Large intestine (tissue), 3 donors: ENCODE results near the gene LRCOL1. TPM values are rescaled to one million over a fixed set of nuclear protein-coding genes. Genes with fewer than 3 reads are reported as not detected.
A peak's percentile ranks its signal among the peaks of the same experiment; 100 is the strongest.

Experiments used
- DNase-seq, 2 donors: peaks; one replicate each; pipeline versions ENCODE4 v3.0.0 to v3.0.0-alpha.2; 2013
- H3K27ac ChIP-seq: one replicate; pipeline ENCODE4 v1.5.1; 2013; ENCODE audit warnings: low read length
- H3K27me3 ChIP-seq: 2 replicates; pipeline ENCODE4 v1.6.1; 2013; ENCODE audit warnings: low read length; ENCODE audit not compliant: control insufficient read depth, insufficient read depth
- H3K36me3 ChIP-seq: 2 replicates; pipeline ENCODE4 v1.6.1; 2013; ENCODE audit warnings: low read length; ENCODE audit not compliant: control insufficient read depth, insufficient read depth
- H3K4me1 ChIP-seq: one replicate; pipeline ENCODE4 v1.6.1; 2013; ENCODE audit warnings: low read length; ENCODE audit not compliant: control insufficient read depth, insufficient read depth
- H3K4me3 ChIP-seq: one replicate; pipeline ENCODE4 v1.5.1; 2013; ENCODE audit warnings: low read length
- H3K9me3 ChIP-seq: one replicate; pipeline ENCODE4 v1.6.1; 2013; ENCODE audit warnings: mild to moderate bottlenecking, low read depth, low read length, moderate library complexity; ENCODE audit not compliant: control insufficient read depth
- WGBS: methylation state at CpG from one replicate; pipeline ENCODE4 v1.1.5; 2013; ENCODE audit warnings: low lambda C conversion rate; ENCODE audit not compliant: insufficient coverage; 5-methylcytosine and 5-hydroxymethylcytosine counted together
- polyA plus RNA-seq: library from polyadenylated mRNA; unstranded; fragments of 120-200 nt; gene quantifications from one replicate; pipeline ENCODE4 v1.2.1, GENCODE V29; 2013

The LRCOL1 gene
- polyA plus RNA-seq, 1 donor = 0.40 TPM

- Histone ChIP-seq H3K4me1 (no peaks in the 10 kb centered on the region), H3K4me3 (no peak overlapping the region), H3K9me3 (peaks cover 5% of the 10 kb centered on the region), H3K27me3 (no peaks in the 10 kb centered on the region), H3K27ac (no peak overlapping the region), H3K36me3 (peaks cover 68% of the 10 kb centered on the region)
- no peak for DNase-seq
- WGBS = no CpG with 5 or more reads among the region's 10 CpGs
Measured at GRCh38 chr12:132647858-132648257, 37.5 kb upstream of the LRCOL1 start.

GRCh38 chr12:132646850-132647249 is 36.5 kb upstream of the LRCOL1 start:
- WGBS = 94% methylated on average over 3 of the region's 7 CpGs
- Histone ChIP-seq H3K36me3 (peaks cover 71% of the 10 kb centered on the region), H3K27ac (no peak overlapping the region)

GRCh38 chr12:132642846-132643835 is 32.8 kb upstream of the LRCOL1 start:
- Histone ChIP-seq H3K4me1 (peaks cover 33% of the 10 kb centered on the region), H3K27ac (no peak overlapping the region), H3K36me3 (peaks cover 58% of the 10 kb centered on the region), H3K4me3 (no peak overlapping the region), H3K9me3 (no peaks in the 10 kb centered on the region), H3K27me3 (no peaks in the 10 kb centered on the region)
- DNase-seq = no peak
- no CpG with 5 or more reads among the region's 30 CpGs for WGBS

More at GRCh38 chr12:132646850-132647249, 36.5 kb upstream of the LRCOL1 start:
- H3K4me1 ChIP-seq = peaks cover 7% of the 10 kb centered on the region
- no peak for DNase-seq
- H3K27me3 ChIP-seq = no peaks in the 10 kb centered on the region
- peaks cover 5% of the 10 kb centered on the region for H3K9me3 ChIP-seq
- H3K4me3 ChIP-seq = no peak overlapping the region

- H3K27ac ChIP-seq = peak overlapping the region; percentile 53
- H3K27me3 ChIP-seq = no peaks in the 10 kb centered on the region
- no peaks in the 10 kb centered on the region for H3K9me3 ChIP-seq
- H3K4me3 ChIP-seq = no peak overlapping the region
- H3K36me3 ChIP-seq = peaks cover 55% of the 10 kb centered on the region
- H3K4me1 ChIP-seq = peaks cover 41% of the 10 kb centered on the region
- peak; percentile 67 to 86 for DNase-seq
- no CpG with 5 or more reads among the region's 28 CpGs for WGBS
Measured at GRCh38 chr12:132641811-132642650, 31.6 kb upstream of the LRCOL1 start.

GRCh38 chr12:132640936-132641335 is 30.6 kb upstream of the LRCOL1 start:
- WGBS = no CpG with 5 or more reads among the region's 10 CpGs
- no peak overlapping the region for H3K27ac ChIP-seq
- no peak overlapping the region for H3K4me3 ChIP-seq
- H3K4me1 ChIP-seq = peaks cover 41% of the 10 kb centered on the region
- no peaks in the 10 kb centered on the region for H3K9me3 ChIP-seq
- peaks cover 57% of the 10 kb centered on the region for H3K36me3 ChIP-seq
- H3K27me3 ChIP-seq = no peaks in the 10 kb centered on the region
- DNase-seq = no peak

GRCh38 chr12:132639956-132640520 is 29.7 kb upstream of the LRCOL1 start:
- Histone ChIP-seq H3K27ac (no peak overlapping the region), H3K9me3 (no peaks in the 10 kb centered on the region), H3K27me3 (no peaks in the 10 kb centered on the region), H3K4me1 (peaks cover 41% of the 10 kb centered on the region), H3K4me3 (no peak overlapping the region), H3K36me3 (peaks cover 60% of the 10 kb centered on the region)
- DNase-seq = no peak
- WGBS = 80% methylated on average over 1 of the region's 12 CpGs

GRCh38 chr12:132638541-132639408 is 28.4 kb upstream of the LRCOL1 start:
- peak; percentile 92 to 95 for DNase-seq
- peaks cover 67% of the 10 kb centered on the region for H3K36me3 ChIP-seq
- no peaks in the 10 kb centered on the region for H3K27me3 ChIP-seq
- peak overlapping the region; percentile 76 for H3K27ac ChIP-seq
- H3K4me3 ChIP-seq = no peak overlapping the region
- 100% methylated on average over 3 of the region's 25 CpGs for WGBS
- no peaks in the 10 kb centered on the region for H3K9me3 ChIP-seq
- H3K4me1 ChIP-seq = peaks cover 41% of the 10 kb centered on the region

- Histone ChIP-seq H3K27ac (peak overlapping the region; percentile 59), H3K27me3 (no peaks in the 10 kb centered on the region), H3K9me3 (no peaks in the 10 kb centered on the region), H3K4me3 (no peak overlapping the region), H3K36me3 (peaks cover 65% of the 10 kb centered on the region), H3K4me1 (peaks cover 41% of the 10 kb centered on the region)
- no peak for DNase-seq
- no CpG with 5 or more reads among the region's 18 CpGs for WGBS
Measured at GRCh38 chr12:132637811-132638210, 27.4 kb upstream of the LRCOL1 start.

GRCh38 chr12:132635076-132635955 is 24.9 kb upstream of the LRCOL1 start:
- H3K9me3 ChIP-seq = no peaks in the 10 kb centered on the region
- no peak overlapping the region for H3K27ac ChIP-seq
- no peak for DNase-seq
- peaks cover 20% of the 10 kb centered on the region for H3K4me1 ChIP-seq
- no peaks in the 10 kb centered on the region for H3K27me3 ChIP-seq
- H3K4me3 ChIP-seq = no peak overlapping the region
- 100% methylated on average over 3 of the region's 29 CpGs for WGBS
- H3K36me3 ChIP-seq = peaks cover 68% of the 10 kb centered on the region
